Left ventricle myocardium superior (tissue), 1 donor: Measurements from ENCODE around the gene KRT38. TPM values are rescaled to one million over a fixed set of nuclear protein-coding genes. Genes with fewer than 3 reads are reported as not detected.
"Not testable (repeated sequence)": the region's sequence is repeated elsewhere in the genome, so short reads cannot be mapped to it uniquely, and the experiment has no call there.

Experiments used
- ATAC-seq: fragments of 200-7000 bp; cut with Tn5 transposase; one replicate; pipeline ENCODE4 v1.9.1; 2020; ENCODE audit warnings: mild to moderate bottlenecking, moderate library complexity
- DNase-seq: peaks from one replicate; pipeline ENCODE4 v3.0.0-alpha.2; 2020
- intact Hi-C: fragments of 100-400 bp; cut with micrococcal nuclease; formaldehyde crosslinking; loops from one replicate; pipeline ENCODE4 v1.11.0; 2022
- total RNA-seq: library from RNA; stranded (reverse); fragmentation: NEBNext Ultra II Directional; extraction: Animal tissue kit (Norgen Biotek cat#: 25700); gene quantifications from one replicate; pipeline ENCODE4 v1.2.1, GENCODE V29; 2021
- donor health status: DM: no; HTN: yes; CAD: no; lungs with severe emphysema.

Gene KRT38
- total RNA-seq, 1 donor from 2014 or later: not detected

- DNase-seq (no peak), ATAC-seq (no peak)
- intact Hi-C loops: no loop called here
Measured at GRCh38 chr17:41429667-41430066, 11.1 kb downstream of the KRT38 start.

DNA sequence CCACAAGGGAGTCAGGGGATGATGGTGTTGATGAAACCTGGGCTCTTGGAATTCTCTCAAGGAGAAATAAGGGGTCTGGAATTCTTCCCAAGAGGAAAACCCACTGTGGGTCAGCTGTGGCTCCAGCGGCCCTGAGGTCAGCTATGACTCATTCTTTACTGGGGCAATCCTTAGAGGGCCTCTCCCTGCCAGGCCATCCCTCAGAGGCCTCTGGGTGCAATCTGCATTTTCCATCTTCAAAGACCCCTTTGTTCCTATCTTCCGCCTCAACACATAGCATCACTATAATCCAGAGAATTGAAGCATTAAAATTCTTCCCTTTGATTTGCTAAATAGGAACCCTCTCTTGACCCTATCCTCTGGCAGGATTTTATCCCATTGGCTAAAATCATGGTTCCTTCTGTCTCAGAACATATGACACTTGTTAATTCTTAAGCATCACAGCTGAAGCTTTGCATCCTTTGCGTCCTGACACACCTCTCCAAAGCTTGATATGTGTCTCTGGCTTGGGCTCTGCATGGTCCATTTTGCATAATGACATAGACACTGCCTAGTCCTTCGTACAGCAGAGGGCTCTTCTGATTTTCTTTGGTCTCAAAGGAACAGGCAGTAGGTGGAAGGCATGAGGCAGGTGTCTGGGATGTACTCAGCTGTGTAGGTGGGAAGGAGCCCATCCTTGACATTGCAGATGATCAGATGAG lies 12.0 kb downstream of the KRT38 start:
- DNase-seq (no peak), ATAC-seq (no peak)
- intact Hi-C loops: no loop called here

GRCh38 chr17:41424111-41424635 lies 16.6 kb downstream of the KRT38 start, which contains the start of gene KRT37:
KRT37 (minus strand) TSS chr17:41424585; CDS start chr17:41424523, 62 bp downstream.
- intact Hi-C loops: no loop called here
- DNase-seq: no peak
- ATAC-seq: no peak

DNA sequence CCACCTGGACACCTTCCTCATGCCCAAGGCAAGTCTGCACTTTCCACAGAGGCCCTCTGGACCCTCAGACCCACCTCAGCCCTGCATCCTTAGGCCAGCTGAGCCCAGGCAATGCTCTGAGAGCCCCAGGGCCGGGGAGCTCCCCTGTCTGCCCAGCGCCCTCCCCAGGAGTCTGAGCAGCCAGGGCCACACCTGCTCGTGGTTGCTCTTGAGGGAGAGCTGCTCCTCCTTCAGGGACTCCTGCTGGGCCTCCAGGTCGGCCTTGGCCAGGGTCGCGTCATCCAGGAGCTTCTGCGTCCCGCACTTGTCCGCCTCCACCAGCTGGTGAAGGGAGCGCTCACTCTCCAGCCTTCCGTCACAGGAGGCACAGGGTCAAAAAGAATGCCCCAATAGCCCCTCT lies 18.2 kb downstream of the KRT38 start:
- intact Hi-C loops, DNase-seq, ATAC-seq: not testable (repeated sequence)

DNA sequence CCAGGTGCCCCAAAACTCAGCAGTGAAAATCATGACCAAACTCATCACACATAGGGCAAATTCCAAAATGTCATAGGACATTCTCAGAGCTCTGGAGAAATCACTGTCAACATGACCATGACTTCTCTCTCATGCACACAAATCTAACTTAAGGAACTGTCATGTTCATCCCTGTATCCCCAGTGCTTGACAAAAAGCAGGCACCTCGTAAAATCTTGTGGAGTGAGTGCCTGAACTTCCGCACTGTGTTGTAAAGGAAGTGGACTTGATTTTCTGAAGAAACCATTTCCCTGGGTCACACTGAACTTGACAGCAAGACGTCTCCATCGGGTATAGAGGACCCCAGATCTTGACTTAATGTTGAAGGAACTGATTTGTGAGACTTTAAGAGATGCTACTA lies 19.2 kb downstream of the KRT38 start:
- no peak for ATAC-seq
- DNase-seq: no peak
- intact Hi-C loops: no loop called here

DNA sequence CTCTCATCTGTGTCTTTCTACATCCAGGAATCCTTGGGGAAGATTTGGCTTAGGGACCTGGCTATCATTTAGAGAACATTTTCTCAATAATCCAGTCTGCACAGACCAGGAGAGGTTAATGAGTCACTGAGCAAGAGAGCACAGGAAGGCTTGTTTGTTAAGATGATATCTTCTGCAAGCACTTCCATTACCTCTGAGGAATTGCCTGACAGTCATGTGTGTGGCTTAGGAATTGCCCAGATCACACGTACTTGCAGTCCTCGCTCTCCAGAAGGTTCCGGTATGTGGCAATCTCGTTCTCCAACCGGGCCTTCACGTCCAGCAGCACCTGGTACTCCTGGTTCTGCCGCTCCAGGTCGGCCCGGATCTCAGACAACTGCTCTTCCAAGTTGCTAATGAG lies 19.7 kb downstream of the KRT38 start:
- intact Hi-C loops: no loop called here
- ATAC-seq: no peak
- no peak for DNase-seq

GRCh38 chr17:41420134-41420533 lies 20.6 kb downstream of the KRT38 start:
- no peak for DNase-seq
- no peak for ATAC-seq
- intact Hi-C loops: no loop called here

GRCh38 chr17:41419716-41420115 lies 21.1 kb downstream of the KRT38 start:
- intact Hi-C loops: no loop called here
- no peak for ATAC-seq
- no peak for DNase-seq

DNA sequence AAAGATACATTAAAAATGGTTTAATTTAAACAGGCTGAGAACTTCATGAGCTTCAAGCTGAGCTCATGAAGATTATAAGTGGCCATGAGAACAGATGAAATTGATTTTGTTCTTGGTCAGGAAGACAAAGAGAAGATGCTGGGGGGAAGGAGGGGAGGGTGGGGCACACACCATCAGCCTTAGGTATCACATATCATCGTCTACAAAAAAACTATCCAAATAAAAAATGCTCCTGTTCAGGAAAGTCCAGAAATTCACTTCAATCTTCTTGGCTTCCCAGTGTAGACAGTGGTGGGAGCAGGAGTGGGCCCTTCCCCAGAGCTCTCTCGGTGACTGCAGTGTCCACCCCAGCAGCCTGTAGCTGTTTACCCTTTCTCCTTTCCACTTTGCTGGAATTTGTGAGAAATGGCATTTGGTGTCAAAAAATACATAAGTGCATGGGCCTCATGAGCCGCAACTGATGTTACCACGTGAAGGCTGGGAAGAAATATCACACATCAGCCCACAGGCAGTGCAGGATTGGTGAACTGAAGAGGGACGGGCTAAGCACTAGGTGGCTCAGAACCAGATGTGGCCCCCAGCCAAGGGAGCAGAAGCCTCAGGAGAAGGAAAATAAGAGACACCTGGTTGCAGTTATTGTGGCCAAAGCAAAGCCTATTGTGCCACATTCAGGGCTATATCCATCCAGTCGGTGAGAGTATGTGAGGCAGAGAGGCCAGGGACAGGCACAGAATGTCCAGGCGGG lies 22.5 kb downstream of the KRT38 start:
- ATAC-seq (no peak), DNase-seq (no peak)
- intact Hi-C loops: no loop called here

DNA sequence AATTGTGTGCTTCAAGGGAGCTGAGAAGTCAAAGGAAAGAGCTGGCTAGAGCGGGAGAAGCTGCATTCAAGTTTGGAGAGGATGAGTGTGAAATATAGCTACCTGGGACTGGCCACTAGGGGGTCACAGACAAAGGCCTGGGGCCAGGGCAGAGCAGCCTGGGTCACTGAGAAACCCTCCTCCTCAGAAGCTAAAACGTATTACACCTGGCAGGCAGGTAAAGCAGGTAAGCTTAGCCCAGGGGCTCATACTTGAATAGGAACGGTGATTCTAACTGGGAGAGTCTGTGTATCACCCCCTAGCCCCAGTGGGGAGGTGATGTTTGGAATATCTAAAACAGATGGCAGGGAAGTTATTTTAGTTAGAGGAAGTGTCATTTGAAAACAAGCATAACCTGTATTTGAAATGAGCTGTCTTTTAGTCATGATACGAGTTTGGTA lies 23.2 kb downstream of the KRT38 start:
- no peak for ATAC-seq
- intact Hi-C loops: no loop called here
- DNase-seq: no peak

DNA sequence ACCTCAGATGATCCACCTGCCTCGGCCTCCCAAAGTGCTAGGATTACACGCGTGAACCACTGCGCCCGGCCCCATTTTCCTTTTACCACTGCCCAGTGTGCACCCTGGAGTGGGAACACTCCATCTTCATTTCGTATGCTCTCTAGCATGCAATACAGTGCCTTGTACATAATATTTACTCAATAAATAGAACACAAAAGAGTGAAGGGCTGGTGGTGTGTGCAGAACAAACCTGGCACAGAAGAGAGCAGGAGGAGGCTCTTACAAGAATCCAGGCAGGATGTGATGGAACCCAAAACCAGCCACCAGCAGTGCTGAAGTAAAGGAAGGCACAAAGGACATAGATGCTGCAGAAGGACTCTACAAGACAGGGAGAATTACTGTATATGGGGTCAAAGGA lies 23.7 kb downstream of the KRT38 start:
- no peak for ATAC-seq
- intact Hi-C loops: no loop called here

GRCh38 chr17:41416479-41416878 lies 24.3 kb downstream of the KRT38 start:
- intact Hi-C loops: no loop called here
- DNase-seq (no peak), ATAC-seq (peak; percentile 76)

More for the DNA sequence above, 23.7 kb downstream of the KRT38 start:
- no peak for DNase-seq

DNA sequence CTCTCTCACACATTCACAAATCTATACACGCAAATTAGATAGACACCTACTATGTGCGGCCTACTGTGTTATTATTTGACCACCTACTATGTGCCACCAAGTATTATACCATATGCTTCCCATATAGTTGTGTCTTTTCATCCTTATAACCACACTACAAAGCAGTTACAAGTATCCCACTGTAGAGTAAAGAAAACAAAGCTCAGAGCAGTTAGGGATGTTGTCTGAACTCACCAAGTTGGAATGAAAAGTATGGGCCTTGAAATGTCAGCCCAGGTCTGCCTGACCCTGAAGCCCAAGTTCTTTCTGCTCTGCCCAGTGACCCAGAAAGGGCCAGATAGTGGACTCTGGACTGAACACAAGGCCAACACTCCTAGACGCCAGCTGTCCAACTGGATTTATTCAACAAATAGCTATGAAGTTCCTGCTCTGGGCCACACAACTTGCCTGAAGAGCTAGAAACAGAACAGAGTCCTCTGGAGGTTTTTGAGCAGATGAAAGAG lies 24.9 kb downstream of the KRT38 start:
- intact Hi-C loops: no loop called here

GRCh38 chr17:41415411-41415810 lies 25.4 kb downstream of the KRT38 start:
- ATAC-seq (no peak), DNase-seq (no peak)
- intact Hi-C loops: no loop called here

More for the DNA sequence above, 24.9 kb downstream of the KRT38 start:
- ATAC-seq (peak; percentile 88), DNase-seq (no peak)

- intact Hi-C loops: no loop called here
- no peak for ATAC-seq
- DNase-seq: no peak
Measured at GRCh38 chr17:41413982-41414381, 26.8 kb downstream of the KRT38 start.

DNA sequence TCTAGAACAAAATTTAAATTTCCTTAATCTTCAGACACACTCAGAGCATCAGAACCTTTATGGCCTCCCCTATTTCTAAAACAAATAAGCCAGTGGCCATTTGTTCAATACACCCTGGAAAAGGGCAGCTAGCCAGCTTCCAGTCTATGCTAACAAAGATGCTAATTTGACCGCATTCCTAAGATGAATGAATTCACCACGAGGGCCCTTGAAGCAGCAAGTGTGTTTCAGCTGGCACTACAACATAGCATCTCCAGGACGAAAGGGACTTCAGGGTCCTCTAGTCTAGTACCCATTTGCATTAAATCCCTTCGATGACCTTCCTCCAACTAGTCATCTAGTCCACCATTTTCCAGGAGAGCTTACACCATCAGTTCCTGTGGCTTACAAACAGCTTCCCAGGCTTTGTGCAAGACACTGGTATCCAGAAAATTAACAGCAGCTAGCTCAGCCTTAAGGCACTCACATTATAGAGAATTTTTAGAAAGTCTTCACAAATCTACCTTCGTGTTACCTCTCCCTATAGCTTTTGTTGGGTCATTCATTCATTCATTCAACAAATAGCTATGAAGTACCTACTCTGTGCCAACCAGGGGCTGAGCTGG lies 27.3 kb downstream of the KRT38 start:
- DNase-seq (no peak), ATAC-seq (no peak)
- intact Hi-C loops: no loop called here

DNA sequence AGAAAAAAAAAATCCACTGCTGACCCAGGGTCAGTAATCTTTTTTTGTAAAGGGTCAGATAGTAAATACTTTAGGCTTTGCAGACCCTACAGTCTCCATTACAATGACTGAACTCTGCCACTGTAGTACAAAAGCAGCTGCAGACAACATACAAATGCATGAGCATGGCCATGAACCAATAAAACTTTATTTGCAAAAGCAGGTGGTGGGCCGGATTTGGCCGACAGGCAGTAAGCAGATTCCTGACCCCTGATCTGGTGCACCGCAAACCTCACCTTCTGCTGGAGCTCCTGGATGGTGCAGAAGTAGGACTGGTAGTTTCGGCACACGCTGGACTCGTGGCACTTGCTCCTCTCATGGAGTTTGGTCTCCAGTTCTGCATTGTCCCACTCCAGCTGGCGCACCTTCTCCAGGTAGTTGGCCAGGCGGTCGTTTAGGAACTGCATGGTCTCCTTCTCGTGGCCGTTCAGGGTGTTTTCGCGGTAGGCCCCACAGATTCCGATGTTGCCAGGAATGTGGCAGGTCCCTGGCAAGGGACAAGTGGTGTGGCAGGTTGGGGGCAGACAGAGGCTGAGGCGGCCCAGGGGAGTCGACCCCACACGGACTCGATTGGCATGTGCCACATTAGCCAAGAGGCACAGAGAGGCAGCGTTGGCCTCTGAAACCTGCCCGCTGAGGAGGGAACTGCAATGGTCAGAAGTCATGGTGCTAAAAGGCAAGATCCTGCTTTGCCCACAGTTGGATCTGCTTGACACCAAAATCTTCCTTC lies 29.5 kb downstream of the KRT38 start:
- DNase-seq (no peak), ATAC-seq (no peak)
- intact Hi-C loops: no loop called here

GRCh38 chr17:41407226-41407625 lies 33.6 kb downstream of the KRT38 start:
- ATAC-seq (no peak), DNase-seq (no peak)

DNA sequence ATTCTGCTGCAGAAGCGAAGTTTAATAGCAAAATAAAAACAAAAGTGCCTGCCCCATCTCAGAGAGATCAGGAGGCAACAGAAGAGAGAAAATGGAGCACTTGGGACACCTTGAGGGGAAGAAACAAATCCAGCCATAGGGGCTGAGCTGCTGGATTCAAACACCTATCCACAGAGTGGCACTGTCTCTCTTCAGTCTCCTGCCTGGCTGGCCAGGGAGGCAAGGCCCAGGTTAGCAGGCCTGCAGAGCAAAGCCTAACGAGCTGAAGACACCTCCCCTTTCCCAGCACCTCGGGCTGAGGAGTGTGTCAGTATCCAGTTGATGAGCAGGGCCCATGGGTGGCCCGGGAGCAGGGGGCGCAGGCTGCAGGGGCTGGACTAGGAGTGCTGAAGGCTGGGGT lies 34.6 kb downstream of the KRT38 start:
- DNase-seq: no peak
- intact Hi-C loops: no loop called here
- peak; percentile 42 for ATAC-seq

More at GRCh38 chr17:41407226-41407625, 33.6 kb downstream of the KRT38 start:
- intact Hi-C loops: no loop called here
